ENCODE results near the gene MIA3. TPM values are rescaled to one million over a fixed set of nuclear protein-coding genes. Genes with fewer than 3 reads are reported as not detected.
A peak's percentile ranks its signal among the peaks of the same experiment; 100 is the strongest.

MIA3 gene
- total and polyA plus RNA-seq, 8 donors: 26.9 to 59.7 (median 45.7) TPM

GRCh38 chr1:222653178-222653827 is 35.4 kb downstream of the MIA3 start:
- Histone ChIP-seq H3K36me3 (peaks cover 3 to 73% (median 33%) of the 10 kb centered on the region in 3 donors), H3K27ac (no peak overlapping the region), H3K27me3 (no peaks in the 10 kb centered on the region), H3K4me3 (no peak overlapping the region), H3K4me1 (peaks cover 3 to 9% (median 6%) of the 10 kb centered on the region in 3 donors), H3K9me3 (no peaks in the 10 kb centered on the region)
- no peak for TF ChIP-seq CTCF (IDR thresholded peaks at IDR 0.05)
- 86 to 98% methylated on average over 2 of the region's 2 CpGs for WGBS, 2 donors
- ATAC-seq (no peak), FAIRE-seq (no peak), DNase-seq (no peak)
- intact Hi-C loops (cut with DNase I): no loop called here

- Histone ChIP-seq H3K4me3 (no peak overlapping the region), H3K36me3 (peaks cover 3 to 74% (median 43%) of the 10 kb centered on the region in 3 donors), H3K4me1 (peaks cover 0 to 3% (median 2%) of the 10 kb centered on the region in 3 donors), H3K9me3 (no peaks in the 10 kb centered on the region), H3K27me3 (no peaks in the 10 kb centered on the region), H3K27ac (no peak overlapping the region)
- intact Hi-C loops (cut with DNase I): no loop called here
- peak in 3 of 4 donors; percentile 34 to 84 (median 74) for ATAC-seq
- DNase-seq: no peak
- no peak for TF ChIP-seq CTCF (IDR thresholded peaks at IDR 0.05)
- FAIRE-seq: peak; percentile 53
- 69 to 77% methylated on average over 5 of the region's 5 CpGs for WGBS, 2 donors
These were observed 37.0 kb downstream of the MIA3 start for GRCh38 chr1:222654849-222655248.

- 95 to 100% methylated on average over 2 of the region's 2 CpGs for WGBS, 2 donors
- Histone ChIP-seq H3K36me3 (peaks cover 3 to 70% (median 39%) of the 10 kb centered on the region in 3 donors), H3K4me3 (no peak overlapping the region), H3K27me3 (no peaks in the 10 kb centered on the region), H3K27ac (no peak overlapping the region), H3K4me1 (peaks cover 0 to 3% (median 2%) of the 10 kb centered on the region in 3 donors), H3K9me3 (no peaks in the 10 kb centered on the region)
- no peak for TF ChIP-seq CTCF (IDR thresholded peaks at IDR 0.05)
- DNase-seq (no peak), ATAC-seq (no peak), FAIRE-seq (no peak)
- intact Hi-C loops (cut with DNase I): no loop called here
These were observed 38.7 kb downstream of the MIA3 start for GRCh38 chr1:222656391-222657155.

- no peaks in the 10 kb centered on the region for H3K9me3 ChIP-seq
- DNase-seq (no peak), ATAC-seq (no peak), FAIRE-seq (no peak)
- peaks cover 3 to 72% (median 35%) of the 10 kb centered on the region in 3 donors for H3K36me3 ChIP-seq
- no peak overlapping the region for H3K4me3 ChIP-seq
- H3K27me3 ChIP-seq: no peaks in the 10 kb centered on the region
- TF ChIP-seq CTCF (IDR thresholded peaks at IDR 0.05): no peak
- peaks cover 0 to 3% (median 2%) of the 10 kb centered on the region in 3 donors for H3K4me1 ChIP-seq
- WGBS, 2 donors: 36 to 45% methylated on average over 2 of the region's 2 CpGs
- intact Hi-C loops (cut with DNase I): no loop called here
- no peak overlapping the region for H3K27ac ChIP-seq
These were observed 40.0 kb downstream of the MIA3 start for GRCh38 chr1:222657899-222658298.

Data from pancreas (tissue), 10 donors.